ENCODE measurements around the gene ZBTB34.

Gene ZBTB34

DNA sequence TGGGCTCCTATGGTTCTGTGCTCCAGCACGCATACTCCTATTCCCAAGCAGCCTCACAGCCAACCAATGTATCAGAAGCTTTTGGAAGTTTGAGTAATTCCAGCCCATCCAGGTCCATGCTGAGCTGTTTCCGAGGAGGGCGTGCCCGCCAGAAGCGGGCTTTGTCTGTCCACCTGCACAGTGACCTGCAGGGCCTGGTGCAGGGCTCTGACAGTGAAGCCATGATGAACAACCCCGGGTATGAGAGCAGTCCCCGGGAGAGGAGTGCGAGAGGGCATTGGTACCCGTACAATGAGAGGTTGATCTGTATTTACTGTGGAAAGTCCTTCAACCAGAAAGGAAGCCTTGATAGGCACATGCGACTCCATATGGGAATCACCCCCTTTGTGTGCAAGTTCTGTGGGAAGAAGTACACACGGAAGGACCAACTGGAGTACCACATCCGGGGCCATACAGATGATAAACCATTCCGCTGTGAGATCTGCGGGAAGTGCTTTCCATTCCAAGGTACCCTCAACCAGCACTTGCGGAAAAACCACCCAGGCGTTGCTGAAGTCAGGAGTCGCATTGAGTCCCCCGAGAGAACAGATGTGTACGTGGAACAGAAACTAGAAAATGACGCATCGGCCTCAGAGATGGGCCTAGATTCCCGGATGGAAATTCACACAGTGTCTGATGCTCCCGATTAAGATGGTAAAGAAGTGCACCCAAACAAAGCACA lies 19.9 kb downstream of the ZBTB34 start:
- DNase-seq: no peak

DNA sequence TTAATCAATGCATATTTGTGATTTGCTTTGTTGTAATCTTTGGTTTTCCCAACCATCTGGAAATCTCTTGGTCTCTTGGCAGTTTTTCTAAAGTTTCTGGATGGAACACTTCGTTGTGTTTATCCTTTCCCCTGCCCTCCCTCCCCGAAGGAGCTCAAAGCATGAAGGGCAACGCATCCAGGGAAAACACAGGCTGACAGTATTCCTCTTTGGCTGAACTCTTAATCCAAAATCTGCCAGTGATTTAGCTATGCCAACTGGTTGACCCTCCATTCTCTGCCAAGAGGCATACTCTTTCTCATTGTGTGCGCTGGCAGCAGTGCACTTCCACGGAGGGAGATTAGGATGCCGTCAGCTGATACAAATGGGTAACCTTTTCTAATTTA lies 20.5 kb downstream of the ZBTB34 start:
- no peak for DNase-seq

DNA sequence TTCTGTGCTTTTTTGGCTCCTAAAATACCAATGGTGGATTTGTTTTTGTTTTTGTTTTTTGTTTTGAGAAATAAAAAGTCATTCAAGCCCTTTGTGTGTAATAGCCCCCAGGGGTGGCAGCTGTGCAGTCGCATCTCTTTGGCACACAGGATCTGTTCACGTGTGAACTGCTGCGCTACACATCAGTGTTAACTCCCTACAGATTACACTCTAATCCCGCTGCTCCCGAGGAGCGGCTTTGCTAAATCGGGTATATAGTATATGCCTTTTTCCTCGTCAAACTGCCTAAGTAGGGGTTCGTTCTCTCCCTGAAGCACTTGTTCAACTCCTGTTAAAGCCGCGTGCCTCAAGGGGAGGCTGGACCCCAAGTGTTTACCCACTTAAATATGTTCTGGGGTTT lies 22.3 kb downstream of the ZBTB34 start:
- DNase-seq: no peak

DNA sequence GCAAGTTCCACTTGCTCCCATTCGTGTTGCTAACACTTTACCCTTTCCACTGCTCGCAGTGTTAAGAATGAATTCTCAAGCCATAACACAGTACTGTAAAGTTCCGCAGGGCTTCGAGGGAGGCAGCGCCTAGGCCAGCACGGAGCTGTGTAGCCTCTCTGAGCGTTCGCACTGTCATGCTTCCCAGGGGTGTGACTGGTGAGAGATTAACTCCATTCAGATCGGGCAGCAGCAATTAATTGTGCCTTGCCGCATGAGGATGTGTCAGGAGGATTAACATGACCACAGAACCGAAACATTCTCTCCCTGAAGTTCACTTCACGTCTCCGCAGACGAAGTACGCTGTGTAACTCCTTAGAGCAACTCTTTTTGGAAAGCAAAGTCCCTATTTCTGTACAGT lies 23.2 kb downstream of the ZBTB34 start:
- no peak for DNase-seq

DNA sequence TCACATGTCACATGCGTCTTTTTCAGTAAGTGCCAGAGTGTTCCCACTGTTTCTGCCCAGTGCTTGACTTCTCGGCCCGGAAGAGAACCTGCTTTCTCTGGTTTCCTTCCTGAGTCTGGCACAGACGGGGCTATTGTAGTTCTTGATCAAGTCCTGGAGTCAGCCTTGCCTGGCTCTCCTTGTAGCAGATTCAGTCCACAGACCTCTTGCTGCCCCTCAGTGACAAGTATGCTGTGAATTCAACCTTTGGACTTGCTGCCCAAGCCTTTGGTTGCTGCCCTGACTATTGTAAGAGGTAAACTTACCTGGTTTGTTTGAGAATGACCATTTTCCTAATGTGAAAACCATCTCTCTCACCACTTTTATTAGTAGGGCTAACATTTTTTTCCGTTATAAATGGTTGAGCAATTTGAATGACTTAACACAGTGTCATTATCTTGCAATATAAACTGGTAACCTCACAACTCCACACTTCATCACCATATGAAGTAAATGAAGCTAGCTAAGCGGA lies 24.7 kb downstream of the ZBTB34 start:
- DNase-seq: no peak

DNA sequence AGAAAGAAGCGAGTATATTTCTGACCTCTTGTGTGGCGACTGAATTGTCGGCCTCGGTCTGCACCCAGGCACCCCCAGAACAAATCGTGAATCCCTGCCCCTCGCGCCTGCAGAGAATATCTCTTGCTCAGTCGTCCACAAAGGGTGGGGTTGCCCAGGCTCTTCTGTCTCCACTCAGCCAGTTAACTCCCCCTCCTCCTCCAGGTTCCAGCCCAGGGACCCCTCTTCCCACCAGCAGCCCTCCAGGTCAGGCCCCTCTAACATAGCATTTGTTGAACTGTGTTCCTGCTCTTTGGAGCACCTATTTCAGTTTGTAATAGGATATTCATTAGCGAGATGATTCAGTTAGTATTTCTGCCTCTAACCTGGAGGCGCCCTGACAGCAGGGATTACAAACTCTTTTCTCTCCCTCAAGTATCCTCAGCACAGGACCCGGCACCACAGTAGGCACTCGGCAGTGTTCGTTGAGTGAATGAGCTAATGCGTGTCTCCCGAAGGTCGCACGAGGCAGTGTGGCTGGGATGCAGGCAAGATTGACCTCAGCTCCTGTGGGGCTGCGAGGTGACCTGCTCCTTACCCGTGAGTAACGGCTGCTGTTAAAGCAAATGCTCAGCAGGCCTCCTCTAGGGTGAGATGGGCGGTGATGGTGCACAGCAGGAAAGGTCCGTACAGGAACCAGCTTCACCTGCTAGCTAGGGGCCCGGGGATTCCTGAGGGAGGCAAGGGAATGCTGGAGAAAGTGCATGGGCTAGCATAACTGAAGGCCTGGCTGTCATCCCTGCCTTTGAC lies 25.8 kb downstream of the ZBTB34 start:
- no peak for DNase-seq

DNA sequence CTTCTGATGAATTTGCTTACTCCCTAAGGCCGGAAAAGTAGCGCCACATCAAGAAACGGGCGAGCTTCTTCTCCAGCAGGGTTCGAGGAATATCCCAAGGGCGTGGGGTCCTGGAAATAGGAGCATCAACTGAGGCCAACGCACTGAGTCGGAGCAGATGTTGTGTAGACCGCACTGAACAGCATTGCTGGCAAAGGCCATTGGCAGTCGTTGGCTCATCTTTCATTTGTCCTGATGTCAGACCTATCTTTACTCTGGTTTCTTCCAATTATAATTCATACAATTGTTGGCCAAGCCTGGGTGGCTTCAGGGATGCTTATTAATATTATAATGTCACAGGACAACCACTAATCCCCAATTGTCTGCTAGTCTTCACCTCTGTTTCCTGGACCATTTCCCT lies 26.5 kb downstream of the ZBTB34 start:
- DNase-seq: no peak

DNA sequence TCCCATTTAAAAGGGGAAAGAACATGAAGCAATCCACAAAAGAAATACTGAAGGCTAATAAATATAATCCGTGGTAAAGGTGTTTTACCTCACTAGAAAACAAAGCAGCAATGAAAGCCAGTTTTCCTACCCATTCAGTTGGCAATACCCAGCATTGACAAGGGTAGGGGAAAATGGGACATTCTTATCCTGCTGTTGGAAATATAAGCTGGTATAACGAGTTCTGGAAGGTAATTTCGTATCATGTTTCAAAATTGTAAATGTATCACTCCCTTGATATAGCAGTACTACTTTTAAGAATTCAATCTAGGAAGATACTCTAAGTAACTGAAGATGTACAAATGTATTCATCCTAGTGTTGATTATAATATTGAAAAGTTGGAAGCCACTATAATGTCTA lies 31.2 kb downstream of the ZBTB34 start:
- no peak for DNase-seq

DNA sequence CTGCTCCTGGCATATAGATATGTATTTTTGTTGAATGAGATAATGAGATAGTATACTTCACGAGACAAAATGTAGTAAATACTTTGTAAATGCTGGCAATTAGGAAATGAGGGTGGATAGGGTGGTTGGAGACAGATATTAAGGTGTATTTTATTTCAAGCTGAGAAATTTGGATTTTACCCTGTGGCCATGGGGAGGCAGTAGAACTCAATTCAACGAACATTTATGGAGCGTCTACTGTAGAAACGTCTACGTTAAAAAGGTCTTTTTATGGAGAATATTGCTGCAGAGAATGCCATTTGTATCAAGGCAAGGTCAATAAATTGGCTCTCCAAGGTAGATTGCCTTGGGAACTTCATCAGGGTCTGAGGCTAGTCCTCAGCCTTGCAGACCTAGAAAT lies 32.6 kb downstream of the ZBTB34 start:
- DNase-seq: peak; percentile 5

DNA sequence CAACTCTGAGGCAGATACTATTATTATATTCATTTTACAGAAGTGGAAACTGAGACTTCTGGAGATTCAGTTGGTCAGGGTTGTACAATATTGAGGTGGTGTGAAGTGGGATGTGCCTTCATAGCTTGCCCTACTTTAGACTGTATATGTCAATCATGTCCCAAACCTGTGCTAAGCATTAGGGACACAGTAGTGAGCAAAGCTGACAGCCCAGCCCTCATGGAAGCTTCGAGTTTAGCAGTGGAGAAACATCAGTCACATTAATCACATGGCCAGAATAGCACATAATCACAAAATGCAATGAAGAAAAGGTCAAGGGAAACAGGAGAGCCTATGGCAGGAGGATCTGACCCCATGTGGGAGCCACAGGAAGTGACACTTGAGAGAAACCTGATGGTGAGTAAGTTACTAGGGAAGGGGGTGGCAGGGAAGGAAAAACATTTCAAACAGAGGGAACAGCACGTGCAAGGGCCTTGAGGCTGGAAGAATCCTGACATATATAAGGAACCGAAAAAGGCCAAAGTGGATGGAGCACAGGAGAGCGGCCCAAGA lies 33.7 kb downstream of the ZBTB34 start:
- no peak for DNase-seq

DNA sequence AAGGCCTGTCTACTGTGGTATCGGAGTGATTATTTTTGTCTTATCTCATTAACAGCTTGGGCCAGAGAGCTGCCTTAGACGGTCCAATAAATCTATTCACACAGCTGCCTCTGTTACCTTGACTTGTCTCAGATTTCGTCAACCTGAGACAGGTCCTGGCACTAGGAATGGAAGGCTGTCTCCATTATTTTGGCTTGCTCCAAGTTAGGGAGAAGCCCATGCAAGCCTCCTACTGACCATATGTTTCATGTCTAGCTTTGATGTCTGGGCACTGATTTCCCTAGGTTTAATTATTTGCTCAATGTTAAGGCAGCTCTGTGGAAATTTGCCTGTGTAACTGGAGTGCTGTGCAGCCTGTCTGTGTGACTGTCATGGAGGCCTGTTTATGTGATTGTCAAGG lies 41.8 kb downstream of the ZBTB34 start:
- DNase-seq: no peak

DNA sequence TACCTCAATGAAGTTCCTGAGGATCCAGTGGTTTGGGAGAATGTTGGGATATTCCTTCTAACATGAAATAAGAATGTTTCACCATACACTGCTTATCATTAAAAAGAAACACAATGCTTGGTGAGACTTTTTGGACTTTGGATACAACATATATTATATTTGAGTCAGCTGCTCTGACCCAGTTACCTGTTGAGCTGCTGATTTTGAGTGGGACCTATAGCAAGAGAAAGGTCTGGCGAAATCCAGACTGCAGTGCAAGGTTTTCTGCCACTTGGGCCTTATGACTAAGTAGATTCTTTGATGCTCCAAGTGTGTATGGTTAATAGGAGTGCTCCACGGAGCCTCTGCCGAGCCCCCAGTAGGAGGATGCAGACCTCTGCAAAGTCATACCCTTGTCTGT lies 44.1 kb downstream of the ZBTB34 start:
- no peak for DNase-seq

DNA sequence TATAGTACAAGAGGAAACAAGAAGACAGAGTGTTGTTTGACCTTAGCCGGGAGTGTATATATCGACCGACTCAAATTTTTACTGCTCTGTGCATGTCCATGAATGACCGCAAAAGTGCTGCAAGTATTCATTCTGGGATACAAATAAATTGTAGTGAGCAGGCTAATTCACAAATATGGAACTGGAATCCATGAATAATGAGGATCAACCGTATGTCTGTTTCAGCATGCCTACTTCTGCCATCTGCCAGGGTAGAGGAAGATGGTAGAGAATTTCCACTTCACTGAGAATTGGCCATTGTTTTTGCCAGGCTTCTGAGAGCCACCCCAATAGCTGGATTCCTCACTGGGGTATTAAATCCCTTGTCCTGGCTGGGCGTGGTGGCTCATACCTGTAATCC lies 45.7 kb downstream of the ZBTB34 start:
- DNase-seq: no peak

DNA sequence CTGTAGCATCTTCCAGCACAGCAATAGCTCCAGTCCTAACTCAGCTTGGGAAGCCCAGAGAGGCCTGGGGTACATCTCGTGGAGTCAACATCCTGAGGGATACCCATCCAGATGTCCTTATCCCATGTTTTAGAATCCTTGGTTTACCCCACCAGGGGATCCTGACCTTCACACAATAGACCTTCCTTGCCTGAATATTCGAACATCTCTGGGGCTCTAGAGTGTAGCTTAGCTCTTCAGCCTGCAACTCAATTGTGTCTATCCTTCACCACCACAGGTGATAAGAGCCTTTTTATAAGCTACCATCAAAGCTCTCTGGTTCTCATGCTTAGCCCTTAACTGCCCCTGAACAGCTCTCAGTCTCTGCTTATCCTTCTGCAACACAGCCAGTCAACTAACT lies 46.6 kb downstream of the ZBTB34 start:
- no peak for DNase-seq

DNA sequence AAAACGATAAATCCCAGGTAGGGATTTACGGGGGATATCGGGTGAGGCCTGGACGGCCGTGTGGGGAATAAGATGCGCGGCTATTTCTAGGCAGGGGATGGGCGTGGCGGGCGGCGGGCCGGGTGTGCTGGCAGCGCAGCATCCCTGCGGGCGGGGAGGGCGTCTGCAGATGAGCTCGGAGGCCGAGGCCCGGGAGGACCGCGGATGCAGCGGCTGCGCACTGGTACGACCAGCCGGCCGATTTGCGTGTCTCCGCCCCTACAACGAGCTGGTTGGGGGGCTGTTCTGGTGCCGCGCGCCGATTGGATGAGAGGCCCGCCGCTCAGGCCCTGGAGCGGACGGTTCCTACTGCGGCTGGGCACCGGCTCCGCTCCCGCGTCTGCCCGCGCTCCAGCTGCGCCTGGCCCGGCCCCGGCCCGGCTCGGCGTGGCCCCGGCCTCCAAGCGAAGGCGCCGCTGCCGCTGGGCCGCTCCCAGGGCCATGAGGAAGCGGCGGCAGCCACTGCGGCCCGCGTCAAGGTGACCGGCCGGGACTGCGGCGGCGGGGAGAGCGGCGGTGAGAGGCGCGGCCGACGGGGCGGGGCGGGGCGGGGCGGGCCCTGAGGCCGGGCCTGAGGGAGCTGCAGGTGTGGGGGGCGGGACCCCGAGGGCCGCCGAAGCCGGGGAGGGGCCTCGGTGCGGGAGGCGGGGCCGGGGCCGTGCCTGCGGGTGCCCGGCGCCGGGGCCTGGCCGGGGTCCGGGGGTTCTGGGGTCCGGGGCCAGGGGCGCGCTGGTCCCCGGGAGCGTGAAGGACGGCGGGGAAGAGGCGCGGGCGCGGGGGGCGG lies 54.2 kb downstream of the ZBTB34 start, which contains the start of gene RALGPS1:
Gene RALGPS1, plus strand, starts transcription at position 325 of the 823 bp plus-strand sequence. CDS start 47,508 bp downstream, outside the sequence.
- DNase-seq: peak; percentile 94

DNA sequence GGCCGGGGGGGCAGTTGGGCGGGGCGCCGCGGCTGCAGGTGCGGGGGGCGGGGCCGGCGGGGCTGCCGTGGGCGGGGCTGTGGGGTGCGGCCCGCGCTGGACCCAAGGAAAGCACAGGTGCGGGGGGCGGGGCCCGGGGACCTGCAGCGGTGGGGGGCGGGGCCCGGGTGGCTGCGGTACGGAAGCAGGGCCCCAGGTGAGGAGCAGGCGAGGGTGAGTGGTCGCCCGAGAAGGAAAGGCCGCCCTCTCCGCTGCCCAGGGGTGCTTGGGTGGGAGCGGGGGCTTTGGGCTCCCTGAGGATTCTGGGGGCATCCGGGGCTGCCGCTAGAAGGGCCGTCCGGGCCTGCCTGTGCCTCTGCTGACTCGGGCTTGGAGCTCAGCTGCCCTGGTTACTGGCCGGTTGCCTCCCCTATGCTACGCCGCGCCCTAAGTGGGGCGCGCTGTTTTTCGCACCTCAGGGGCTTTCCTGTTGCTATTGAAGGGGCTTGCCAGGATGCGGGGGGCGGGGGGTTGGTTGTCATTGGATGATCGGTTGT lies 54.9 kb downstream of the ZBTB34 start:
- peak; percentile 8 for DNase-seq

DNA sequence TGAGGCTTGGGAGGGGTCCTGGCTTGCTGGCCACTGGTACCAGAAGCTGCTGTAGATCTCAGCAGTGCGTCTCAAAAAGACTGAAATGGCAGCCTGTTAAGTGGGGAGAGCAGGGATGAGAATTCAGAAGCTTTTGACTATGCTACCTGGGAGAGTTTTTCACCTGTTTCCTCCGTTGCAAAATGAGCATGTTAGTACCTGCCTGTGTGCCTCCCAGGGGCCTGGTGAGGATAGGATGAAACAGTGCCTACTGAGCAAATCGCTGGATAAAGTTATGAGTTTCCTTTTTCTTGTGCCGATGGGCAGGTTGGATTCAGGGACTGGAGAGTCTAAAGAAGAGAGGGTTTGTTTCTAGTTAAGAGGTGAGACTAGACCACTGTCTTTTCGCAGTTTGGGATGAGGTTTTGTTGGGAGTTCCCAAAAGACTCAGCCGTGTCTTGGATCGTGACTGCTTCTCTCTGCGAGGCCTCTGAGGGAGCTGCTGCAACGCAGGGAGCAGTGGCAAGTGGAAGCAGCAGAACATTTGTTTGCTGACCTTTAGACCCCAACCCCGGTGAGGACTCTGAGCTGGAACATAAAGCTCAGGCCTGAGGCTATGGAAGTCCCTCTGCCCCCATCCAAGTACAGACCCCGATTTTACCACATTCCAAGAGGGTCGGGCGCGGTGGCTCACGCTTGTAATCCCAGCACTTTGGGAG lies 55.6 kb downstream of the ZBTB34 start:
- DNase-seq: no peak

DNA sequence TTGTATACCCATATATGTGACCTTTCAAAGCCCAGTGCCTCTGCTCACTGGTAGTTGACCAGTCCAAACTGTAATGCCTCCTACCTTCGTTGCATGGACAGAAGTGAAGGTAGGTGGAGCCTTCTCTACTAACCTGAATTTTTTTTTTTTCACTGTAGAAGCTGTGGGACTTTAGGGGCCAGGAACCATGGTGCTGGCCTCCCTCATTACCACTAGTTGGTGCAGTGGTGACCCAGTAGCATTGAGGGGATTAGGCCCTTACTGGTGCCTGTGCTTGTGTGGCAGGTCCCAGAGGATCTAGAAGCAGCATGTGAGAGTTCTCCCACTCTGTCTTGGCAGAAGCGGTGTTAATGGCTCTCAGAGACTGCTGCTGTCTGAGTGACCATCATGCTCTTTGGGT lies 56.5 kb downstream of the ZBTB34 start:
- DNase-seq: no peak

DNA sequence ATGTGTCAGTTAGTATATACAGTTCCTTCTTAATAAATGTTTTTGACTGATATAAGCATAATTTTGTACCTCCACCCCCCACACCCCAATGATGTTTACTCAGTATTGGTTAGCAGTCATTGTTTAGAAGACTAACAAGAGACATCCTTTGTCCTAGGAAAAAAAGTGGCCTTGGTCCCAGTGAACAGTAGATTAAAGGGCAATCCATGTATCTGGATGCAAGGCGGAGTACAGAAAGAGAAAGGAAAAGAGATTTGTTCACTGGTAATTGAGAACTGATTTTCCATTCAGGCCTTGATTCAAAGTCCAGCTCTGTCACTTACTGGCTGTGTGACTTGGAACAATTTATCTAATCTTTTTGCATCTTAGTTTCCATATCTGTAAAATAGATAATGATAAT lies 58.8 kb downstream of the ZBTB34 start:
- no peak for DNase-seq

DNA sequence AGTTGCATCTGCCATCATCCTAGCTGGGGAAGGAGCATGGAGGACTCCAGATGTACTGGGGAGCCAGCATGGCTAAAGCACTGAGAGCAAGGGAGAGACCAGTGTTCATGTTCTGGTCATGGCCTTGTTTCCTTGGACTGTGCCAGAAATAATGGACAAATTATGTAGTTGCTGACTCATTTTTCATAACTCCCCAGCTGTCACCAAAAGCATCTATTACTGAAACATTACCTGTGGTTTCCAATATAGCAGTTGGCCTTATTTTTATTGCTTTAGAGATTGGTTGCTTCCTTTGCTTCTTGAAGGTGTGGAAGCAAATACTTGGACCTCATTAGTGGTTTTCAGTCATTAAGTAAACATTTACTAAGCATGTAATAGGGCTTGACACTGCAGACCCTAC lies 65.4 kb downstream of the ZBTB34 start:
- DNase-seq: no peak

DNA sequence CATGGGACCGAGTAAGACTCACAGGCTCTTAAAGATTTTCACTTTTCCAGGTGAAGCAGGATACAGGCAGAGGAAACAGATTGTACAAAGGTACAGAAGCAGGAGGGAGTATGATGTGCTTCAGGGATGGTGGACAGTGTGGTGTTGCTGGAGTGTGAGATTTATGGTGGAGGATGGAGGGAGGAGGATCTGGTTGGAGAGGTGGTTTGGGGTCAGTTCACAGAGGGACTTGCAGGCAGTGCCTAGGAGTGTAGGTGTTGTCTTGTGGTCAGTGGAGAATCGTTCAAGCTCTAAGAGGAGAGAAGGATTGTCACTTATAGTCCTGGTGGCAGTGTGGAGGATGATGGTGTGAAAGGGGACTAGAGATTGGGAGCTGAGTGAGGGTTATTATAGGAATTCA lies 65.9 kb downstream of the ZBTB34 start:
- no peak for DNase-seq

DNA sequence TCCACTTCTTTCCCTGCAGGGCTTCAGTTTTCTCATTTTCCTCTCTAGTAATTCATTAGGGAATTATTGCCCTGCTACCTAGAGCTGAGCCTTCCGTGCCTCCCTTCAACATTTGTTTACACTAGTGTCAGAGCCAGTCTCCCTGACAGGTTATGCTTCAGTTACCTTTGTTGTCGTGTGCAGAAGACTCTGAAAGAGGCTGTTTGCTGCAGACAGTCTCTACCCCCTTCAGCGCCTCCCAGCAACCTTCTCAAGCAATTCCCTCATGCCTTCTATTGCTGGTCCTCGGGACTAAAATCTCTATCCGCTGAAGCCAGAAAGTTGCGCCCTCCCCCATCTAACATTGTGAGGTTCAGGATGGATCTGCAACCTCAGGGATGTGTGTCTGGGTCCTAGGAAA lies 67.0 kb downstream of the ZBTB34 start:
- no peak for DNase-seq

Data from activated CD4-positive, alpha-beta T cell treated with anti-CD3 and anti-CD28 coated beads, Interleukin-2, amount 50 U/mL, for 16 hours (primary cell).